Glutamatergic neuron (in vitro differentiated cells): ENCODE measurements around the gene S100A13. TPM values are rescaled to one million over a fixed set of nuclear protein-coding genes. Genes with fewer than 3 reads are reported as not detected.
"Not testable (repeated sequence)": the region's sequence is repeated elsewhere in the genome, so short reads cannot be mapped to it uniquely, and the experiment has no call there.

ENCODE experiments used
- DNase-seq: peaks from one replicate; pipeline ENCODE4 v3.0.0; 2022
- H3K27ac Mint-ChIP-seq: one replicate; pipeline ENCODE4 v1.8.0; 2020; ENCODE audit warnings: mild to moderate bottlenecking, mixed read lengths, inconsistent platforms; ENCODE audit not compliant: unreplicated experiment
- H3K27me3 Mint-ChIP-seq: one replicate; pipeline ENCODE4 v1.8.0; 2020; ENCODE audit warnings: mild to moderate bottlenecking, moderate library complexity, mixed read lengths, inconsistent platforms; ENCODE audit not compliant: unreplicated experiment
- H3K36me3 Mint-ChIP-seq: one replicate; pipeline ENCODE4 v1.8.0; 2020; ENCODE audit warnings: mild to moderate bottlenecking, mixed read lengths, inconsistent platforms; ENCODE audit not compliant: unreplicated experiment
- H3K4me1 Mint-ChIP-seq: one replicate; pipeline ENCODE4 v1.8.0; 2020; ENCODE audit warnings: mild to moderate bottlenecking, low read depth, mixed read lengths, inconsistent platforms; ENCODE audit not compliant: unreplicated experiment
- H3K4me3 Mint-ChIP-seq: one replicate; pipeline ENCODE4 v1.8.0; 2020; ENCODE audit warnings: mild to moderate bottlenecking, mixed read lengths, inconsistent platforms; ENCODE audit not compliant: unreplicated experiment
- H3K9me3 Mint-ChIP-seq: one replicate; pipeline ENCODE4 v1.8.0; 2020; ENCODE audit warnings: mild to moderate bottlenecking, moderate library complexity, mixed read lengths, inconsistent platforms; ENCODE audit not compliant: unreplicated experiment
- CTCF ChIP-seq: fragments of 200-600 bp; sonication (generic); IDR thresholded peaks from one replicate; pipeline ENCODE4 v1.5.0; 2021; ENCODE audit not compliant: partially characterized antibody, unreplicated experiment
- total RNA-seq: library from RNA; stranded (reverse); fragmentation: NEBNext Ultra II Directional; extraction: Animal tissue kit (Norgen Biotek cat#: 25700); gene quantifications from one replicate; pipeline ENCODE4 v1.2.1, GENCODE V29; 2021; ENCODE audit not compliant: unreplicated experiment

Gene S100A13
- total RNA-seq, 1 donor from 2014 or later = 92.8 TPM

GRCh38 chr1:153669606-153670005 lies 42.3 kb upstream of the S100A13 start:
- H3K4me3 Mint-ChIP-seq = no peak overlapping the region
- no peaks in the 10 kb centered on the region for H3K36me3 Mint-ChIP-seq
- peaks cover 8% of the 10 kb centered on the region for H3K9me3 Mint-ChIP-seq
- no peak overlapping the region for H3K27ac Mint-ChIP-seq
- no peak for DNase-seq
- TF ChIP-seq CTCF = no peak
- H3K27me3 Mint-ChIP-seq = peaks cover 2% of the 10 kb centered on the region
- H3K4me1 Mint-ChIP-seq = peaks cover 4% of the 10 kb centered on the region

- H3K9me3 Mint-ChIP-seq, DNase-seq, H3K27me3 Mint-ChIP-seq, H3K36me3 Mint-ChIP-seq, H3K4me1 Mint-ChIP-seq, H3K27ac Mint-ChIP-seq: not testable (repeated sequence)
- H3K4me3 Mint-ChIP-seq = peak overlapping the region; percentile 30
Measured at GRCh38 chr1:153668672-153669071, 41.4 kb upstream of the S100A13 start.

GRCh38 chr1:153667439-153667838 lies 40.1 kb upstream of the S100A13 start:
- Mint-ChIP-seq H3K27me3 (no peaks in the 10 kb centered on the region), H3K27ac (no peak overlapping the region), H3K36me3 (no peaks in the 10 kb centered on the region), H3K4me1 (peaks cover 4% of the 10 kb centered on the region), H3K9me3 (peaks cover 6% of the 10 kb centered on the region), H3K4me3 (no peak overlapping the region)
- DNase-seq = no peak
- no peak for TF ChIP-seq CTCF

GRCh38 chr1:153663211-153663610 lies 35.9 kb upstream of the S100A13 start:
- no peak for TF ChIP-seq CTCF

GRCh38 chr1:153662269-153662668 lies 35.0 kb upstream of the S100A13 start:
- TF ChIP-seq CTCF = no peak
- H3K4me1 Mint-ChIP-seq = peaks cover 11% of the 10 kb centered on the region
- peaks cover 3% of the 10 kb centered on the region for H3K27me3 Mint-ChIP-seq
- no peak for DNase-seq
- peaks cover 3% of the 10 kb centered on the region for H3K9me3 Mint-ChIP-seq
- no peak overlapping the region for H3K4me3 Mint-ChIP-seq
- H3K27ac Mint-ChIP-seq = no peak overlapping the region
- no peaks in the 10 kb centered on the region for H3K36me3 Mint-ChIP-seq

More at GRCh38 chr1:153663211-153663610, 35.9 kb upstream of the S100A13 start:
- Mint-ChIP-seq H3K9me3 (peaks cover 3% of the 10 kb centered on the region), H3K36me3 (no peaks in the 10 kb centered on the region), H3K4me3 (no peak overlapping the region), H3K27ac (no peak overlapping the region), H3K4me1 (peaks cover 11% of the 10 kb centered on the region), H3K27me3 (peaks cover 3% of the 10 kb centered on the region)
- no peak for DNase-seq
